MV-4-11 (cell line): ENCODE data around the gene RANBP10.
"Not testable (repeated sequence)": the region's sequence is repeated elsewhere in the genome, so short reads cannot be mapped to it uniquely, and the experiment has no call there.

Experiments used
- DNase-seq: peaks from one replicate; lab custom pipeline; 2025; lab: John Stamatoyannopoulos, UW

Gene RANBP10

DNA sequence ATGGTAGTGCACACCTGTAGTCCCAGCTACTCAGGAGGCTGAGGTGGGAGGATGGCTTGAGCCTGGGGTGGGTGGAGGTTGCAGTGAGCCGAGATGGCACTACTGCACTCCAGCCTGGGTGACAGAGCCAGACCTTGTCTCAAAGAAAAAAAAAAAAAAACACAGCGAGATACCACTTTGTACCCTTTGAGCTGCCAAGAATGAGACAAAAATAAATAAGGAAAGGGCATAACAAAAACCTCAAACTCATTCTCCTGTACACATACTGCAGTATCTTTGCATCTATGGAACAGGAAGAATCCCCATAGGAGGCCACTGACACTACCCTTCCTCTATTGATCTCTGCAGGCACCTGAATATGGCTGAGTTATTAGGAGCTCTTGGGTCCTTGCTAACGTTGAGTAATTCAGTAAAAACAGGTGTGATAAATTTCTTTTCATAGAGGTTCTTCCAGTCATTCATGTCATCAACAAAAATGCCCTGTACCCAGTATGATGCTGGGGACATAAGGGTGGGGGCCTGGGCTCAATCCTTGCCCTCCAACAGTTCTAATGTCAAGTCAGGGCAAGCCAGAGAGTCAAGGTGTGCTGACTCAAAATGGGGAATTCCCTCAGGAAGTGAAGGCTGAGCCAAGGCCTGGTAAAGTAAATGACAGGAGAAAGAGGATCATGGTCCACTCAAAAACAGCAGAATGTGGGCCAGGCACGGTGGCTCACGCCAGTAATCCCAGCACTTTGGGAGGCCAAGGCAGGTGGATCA, 26.9 kb downstream of the RANBP10 start:
- DNase-seq = no peak

DNA sequence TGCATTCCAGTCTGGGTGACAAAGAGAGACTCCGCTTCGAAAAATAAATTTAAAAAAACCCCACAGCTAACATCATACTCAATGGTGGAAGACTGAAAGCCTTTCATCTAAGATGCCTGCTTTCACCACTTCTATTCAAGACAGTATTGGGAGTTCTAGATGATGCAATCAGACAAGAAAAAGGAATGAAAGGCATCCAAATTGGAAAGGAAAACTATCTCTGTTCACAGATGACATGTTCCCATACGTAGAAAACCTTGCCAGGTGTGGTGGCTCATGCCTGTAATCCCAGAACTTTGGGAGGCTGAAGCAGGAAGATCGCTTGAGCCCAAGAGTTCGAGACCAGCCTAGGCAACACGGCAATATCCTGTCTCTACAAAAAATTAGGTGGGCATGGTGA, 31.1 kb downstream of the RANBP10 start:
- no peak for DNase-seq

DNA sequence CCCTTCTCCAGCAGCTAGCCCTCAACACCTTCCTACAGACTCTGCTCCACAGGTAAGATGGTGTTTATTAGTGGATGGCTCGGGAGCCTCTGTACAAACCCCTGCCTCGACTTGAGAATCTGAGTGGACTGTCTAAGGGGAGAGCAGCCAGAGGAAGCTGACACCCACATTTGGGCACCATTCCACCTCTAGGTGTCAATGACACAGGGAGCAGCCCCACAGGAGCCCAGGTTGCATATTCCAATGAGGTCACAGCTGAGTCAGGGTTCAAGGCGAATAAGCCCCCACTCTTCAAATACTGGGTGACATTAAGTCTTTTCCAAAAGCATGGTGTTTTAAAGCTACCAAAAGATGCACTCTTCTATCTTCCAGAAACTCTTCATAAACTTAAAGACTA, 31.9 kb downstream of the RANBP10 start:
- no peak for DNase-seq

DNA sequence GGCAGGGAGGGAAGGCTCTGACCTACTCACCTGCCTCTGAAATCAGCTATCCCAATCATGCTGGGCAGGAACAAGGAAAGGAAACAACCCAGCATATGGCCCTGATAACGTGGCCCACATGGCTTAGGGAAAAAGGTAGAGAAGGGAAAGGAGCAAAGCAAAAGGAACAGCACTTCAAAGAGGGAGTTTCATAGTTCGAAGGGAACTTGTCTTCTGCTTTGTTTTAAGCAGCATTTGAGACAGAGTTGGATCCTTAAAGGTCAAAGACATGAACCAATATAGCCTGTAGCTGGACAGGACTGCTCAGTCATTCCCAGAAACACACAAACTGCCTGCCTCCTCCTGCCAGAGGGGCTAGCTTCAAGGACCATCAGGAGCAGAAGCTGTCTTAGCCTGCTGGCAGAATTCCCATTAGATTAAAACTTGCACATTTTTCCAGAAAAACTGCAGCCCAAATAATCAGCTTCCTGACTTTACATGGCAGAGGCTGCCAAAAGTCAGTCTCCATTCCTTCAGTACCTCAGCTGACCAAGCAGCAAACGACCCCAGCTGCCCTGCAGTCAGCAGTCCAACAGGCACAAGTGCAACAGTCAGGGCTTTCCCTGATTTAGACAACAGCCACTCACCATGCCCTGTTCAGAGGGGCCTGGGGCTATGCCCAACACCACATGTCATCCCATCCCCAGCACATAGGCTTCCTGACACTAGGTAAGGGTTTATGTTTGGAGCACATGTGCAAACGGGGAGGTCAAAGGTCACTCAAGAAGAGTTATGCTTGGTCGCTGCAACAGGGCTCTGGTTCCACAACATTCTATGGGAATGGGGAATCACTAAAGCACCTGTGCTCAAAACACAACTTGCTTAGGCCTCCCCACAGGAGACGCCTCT, 32.5 kb downstream of the RANBP10 start:
- no peak for DNase-seq

DNA sequence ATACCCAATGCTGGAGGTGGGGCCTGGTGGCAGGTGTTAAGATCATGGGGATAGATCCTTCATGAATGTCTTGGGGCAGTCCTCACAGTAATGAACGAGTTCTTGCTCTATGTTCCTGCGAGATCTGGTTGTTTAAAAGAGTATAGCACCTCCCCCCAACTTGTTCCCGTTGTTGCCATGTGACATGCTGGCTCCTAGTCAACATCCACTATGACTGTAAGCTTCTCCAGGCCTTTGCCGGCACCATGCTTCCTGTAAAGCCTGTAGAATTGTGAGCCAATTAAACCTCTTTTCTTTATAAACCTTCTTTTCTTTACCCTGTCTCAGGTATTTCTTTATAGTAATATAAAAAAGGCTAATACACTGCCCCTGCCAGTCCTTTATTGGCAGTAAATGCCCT, 33.3 kb downstream of the RANBP10 start:
- no peak for DNase-seq

DNA sequence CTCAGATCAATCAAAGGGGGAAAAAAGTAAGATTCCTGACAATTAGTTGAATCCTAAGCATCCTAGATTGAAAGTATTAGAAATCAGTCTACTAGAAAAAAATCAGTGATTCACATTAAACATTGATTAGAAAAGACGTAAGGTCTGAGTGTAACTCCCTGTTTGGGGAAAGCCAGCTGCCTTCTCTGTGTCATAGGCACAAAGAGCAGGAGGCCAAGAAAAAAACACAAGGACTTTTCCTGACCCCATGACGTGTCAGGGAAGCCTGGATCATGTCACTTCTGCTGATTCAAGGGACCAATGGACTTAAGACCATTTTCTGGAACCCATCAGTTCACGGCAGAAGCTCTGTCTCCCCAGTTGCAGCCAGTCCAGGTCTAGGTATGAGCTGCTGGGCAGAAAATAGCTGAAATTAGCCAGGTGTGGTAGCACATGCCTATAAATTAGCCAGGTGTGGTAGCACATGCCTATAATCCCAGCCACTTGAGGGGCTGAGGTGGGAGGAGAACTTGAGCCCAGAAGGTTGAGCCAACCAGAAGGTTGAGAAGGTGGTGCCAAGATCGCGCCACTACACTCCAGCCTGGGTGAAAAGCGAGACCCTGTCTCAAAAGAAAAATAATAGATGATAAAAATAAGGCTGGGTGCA, 35.9 kb downstream of the RANBP10 start:
- DNase-seq = no peak

DNA sequence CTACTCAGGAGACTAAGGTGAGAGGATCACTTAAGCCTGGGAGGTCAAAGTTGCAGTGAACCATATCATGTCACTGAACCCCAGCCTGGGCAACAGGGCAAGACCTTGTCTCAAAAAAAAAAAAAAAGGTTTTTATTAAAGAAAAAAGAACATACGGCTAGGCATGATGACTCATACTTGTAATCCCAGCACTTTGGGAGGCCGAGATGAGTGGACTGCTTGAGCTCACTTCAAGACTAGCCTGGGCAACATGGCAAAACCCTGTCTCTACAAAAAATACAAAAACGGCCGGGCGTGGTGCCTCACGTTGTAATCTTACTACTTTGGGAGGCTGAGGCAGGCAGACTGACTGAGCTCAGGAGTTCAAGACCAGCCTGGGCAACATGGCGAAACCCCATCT, 38.4 kb downstream of the RANBP10 start:
- peak; percentile 63 for DNase-seq

DNA sequence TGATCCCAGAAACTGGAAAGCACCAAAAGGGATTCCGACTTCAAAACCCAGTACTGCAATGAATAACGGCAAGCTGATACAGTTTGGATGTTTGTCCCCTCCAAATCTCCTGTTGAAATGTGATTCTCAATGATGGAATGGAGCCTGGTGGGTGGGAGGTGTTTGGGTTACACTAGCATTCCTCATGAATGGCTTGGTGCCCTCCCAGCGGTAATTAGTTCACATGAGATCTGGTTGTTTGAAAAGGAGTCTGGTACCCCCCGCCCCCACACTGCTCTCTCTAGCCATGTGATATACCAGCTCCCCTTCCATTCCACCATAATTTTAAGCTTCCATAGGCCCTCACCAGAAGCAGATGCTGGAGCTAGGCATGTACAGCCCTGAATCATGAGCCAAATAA, 40.1 kb downstream of the RANBP10 start:
- DNase-seq = no peak

DNA sequence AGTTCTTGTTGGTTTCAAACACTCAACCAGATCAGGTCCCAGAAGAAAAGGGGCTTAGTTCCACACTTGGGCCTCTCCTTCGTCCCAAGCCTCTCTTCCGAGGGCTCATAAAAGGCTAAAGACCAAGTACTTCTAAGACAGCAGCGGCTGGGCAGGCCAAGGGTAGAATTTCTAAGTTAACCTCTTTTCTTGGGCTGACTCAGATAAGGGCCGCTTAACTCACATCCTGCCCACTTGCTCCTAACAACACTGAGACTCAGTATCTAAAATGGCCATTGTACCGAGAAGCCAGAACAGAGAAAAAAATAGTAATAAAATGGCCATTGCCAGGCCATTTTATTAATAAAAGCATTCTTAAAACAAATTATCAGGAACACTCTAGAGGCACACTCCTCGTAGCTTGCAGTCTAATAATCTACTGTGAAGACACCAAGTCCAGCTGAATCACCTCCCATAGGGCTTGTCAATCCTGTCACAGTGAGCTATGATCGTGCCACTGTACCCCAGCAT, 42.1 kb downstream of the RANBP10 start:
- no peak for DNase-seq

DNA sequence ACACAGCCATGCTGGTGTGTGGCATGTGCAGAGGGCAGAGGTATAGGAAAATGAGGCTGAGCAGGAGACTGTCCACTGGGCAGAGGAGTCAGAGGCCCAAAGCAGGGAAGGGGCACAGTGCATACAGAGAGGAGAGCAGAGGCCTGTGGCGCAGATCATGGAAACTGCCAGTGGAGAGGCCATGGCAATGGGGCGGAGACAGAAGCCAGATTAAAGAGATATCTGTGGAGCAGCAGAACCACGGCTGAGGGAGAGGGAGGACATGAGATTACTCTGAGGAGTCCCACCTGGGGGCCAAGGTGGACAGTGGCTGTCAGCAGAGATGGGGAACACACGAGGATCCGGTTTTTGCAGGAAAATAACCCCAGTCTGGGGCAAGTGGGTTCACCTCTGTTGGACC, 43.3 kb downstream of the RANBP10 start:
- no peak for DNase-seq

DNA sequence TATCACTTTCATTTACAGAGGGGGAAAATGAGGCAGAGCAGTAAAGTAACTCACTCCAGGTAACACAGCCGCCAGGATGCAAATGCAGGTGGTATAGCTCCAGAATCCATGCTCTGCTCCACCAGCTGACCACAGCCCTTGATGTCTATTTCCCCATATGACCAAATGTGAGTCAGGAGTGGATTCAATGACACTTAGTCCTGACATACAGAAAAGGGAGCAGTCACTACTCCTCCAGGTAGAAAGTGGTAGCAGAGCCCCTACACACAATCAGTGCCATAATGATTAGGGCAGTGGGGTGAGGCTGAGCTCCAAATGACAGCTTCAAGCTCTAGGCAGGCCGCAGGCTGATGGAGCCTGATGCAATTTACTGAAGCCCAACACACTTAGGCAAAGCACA, 44.0 kb downstream of the RANBP10 start:
- no peak for DNase-seq

DNA sequence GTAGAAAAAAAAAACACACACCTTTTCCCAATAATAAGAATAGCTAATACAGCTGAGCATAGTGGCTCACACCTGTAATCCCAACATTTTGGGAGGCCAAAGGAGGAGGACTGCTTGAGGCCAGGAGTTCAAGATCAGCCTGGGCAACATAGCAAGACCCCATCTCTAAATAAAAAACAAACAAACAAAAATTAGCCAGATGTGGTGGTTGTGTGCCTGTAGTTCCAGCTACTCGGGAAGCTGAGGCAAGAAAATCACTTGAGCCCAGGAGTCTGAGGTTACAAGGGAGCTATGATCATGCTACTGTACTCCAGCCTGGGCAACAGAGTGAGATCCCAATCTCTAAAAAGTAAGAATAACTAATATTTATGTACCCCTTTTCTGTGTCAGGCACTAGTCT, 44.4 kb downstream of the RANBP10 start:
- no peak for DNase-seq

DNA sequence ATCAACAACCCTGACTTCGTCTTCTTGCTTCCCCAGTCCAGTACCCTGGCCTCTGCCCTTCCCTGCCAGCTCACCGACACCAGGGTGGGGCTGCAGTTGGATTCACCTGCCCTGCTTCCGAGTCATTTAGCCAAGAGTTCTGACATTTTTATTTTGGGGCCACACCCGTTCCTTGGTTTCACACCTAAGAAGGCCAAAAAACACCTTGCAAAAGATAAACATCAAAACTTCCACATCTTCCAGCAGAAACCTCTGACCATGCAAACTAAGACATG, 45.5 kb downstream of the RANBP10 start:
- no peak for DNase-seq

DNA sequence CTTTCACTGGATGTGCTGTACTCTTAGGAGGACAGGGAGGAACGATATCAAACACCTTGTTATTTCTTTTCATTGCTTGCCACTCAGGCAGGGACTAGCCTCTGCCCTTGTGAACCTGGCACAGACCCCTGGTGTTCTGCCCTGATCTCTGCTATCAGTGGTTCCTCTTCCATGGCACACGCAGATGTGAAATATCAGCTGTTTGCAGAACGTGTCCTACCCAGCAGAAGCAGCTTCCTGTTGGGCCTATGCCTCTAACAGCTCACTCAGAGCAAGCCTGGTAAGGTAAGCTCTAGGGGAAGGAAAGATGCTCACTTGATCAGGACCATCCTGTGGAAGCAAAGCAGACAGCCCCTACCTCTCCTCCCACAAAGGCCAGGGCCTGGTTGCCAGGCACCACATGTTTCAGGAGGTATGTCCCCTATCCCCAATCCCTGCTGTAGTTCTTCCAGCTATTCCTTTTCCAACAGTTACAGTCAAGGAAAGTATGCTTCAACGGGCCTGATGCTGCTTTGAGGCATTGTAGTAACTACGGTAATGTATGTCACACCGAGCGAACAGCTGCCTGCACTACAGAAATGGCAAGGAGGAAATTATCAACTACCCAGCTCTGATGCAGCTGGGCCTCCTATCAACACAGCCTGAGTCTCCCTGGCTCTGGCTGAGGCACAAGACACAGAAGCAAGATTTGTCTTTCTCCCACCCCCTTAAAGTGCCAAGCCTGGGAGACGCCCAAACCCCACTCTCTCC, 46.0 kb downstream of the RANBP10 start:
- DNase-seq = peak; percentile 2

DNA sequence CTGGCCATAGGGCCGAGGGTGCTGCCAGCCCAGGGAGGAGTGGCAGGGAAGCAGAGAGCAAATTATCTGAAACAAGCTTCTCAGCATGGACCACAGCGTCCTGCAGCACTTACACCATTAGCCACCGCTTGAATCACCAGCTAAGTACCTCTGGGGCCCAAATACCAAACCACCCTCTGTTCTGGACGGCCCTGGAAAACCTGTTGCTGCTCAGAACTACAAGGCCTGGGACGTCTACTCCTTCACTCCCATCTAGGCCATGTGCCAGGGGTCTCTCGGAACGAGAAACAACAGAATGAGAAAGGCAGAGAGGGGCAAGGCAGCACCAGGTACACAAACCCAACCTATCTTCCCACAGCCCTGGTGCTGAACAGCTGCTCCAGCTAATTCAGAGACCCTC, 47.4 kb downstream of the RANBP10 start:
- no peak for DNase-seq

DNA sequence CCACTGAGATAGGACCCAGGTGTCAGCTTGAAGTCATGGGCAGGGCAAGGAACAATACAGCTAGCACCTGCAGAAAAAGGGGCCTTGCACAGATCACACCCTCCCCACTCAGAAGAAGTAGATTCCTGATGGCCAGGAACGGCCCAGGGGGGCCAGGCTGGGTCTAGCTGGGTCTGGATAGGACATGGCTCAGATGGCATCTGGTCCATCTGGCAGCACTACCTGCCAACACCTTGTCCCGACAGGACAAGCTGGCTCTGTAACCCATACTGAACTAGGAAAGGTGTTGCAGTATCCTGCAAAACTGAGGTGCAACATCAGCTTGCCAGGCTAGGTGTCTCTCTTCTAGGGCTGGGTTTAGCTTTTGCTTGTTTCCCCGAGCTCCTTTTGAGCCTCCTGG, 48.4 kb downstream of the RANBP10 start:
- no peak for DNase-seq

DNA sequence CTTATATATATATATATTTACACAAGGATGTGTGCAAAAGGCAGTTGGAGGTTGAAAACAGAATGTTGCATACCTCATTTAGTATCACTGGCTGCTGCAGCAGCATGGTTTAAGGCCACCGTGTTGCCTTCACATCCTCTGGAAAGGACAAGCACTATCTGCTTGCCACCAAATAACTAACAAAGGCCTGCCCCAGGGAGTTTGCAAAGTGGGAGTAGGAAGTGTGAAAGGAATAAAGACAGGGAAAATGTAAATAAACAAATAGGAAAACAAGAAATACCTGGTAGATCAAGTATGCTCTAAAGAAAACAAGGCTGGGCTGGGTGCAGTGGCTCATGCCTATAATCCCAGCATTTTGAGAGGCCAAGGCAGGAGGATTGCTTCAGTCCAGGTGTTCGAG, 53.7 kb downstream of the RANBP10 start:
- DNase-seq = no peak

DNA sequence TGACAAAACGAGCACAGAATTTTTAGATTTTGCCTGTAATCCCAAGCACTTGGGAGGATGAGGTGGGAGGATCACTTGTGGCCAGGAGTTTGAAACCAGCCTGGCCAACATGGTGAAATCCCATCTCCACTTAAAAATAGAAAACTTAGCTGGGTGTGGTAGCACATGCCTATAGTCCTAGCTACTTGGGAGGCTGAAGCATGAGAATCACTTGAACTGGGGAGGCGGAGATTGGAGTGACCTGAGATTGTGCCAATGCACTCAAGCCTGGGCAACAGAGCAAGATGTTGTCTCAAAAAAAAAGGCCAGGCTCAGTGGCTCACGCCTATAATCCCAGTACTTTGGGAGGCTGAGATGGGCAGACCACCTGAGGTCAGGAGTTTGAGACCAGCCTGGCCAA, 55.0 kb downstream of the RANBP10 start:
- not testable (repeated sequence) for DNase-seq

DNA sequence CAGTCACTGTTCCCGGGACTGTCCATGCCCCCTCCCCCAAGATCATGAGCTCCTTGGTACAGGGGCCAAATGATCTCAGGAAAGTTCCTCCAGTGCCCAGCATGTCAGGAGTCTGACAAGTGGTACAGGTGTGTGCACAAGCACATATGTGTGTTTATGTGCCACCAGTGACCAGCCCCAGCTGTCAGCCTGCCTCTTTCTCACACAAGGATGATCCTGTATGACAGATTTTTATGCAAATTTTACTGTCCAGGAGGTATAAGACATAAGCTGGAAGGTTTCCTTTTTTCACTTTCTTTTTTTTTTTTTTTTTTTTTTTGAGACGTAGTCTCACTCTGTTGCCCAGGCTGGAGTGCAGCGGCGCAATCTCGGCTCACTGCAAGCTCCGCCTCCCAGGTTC, 55.9 kb downstream of the RANBP10 start:
- DNase-seq = no peak

DNA sequence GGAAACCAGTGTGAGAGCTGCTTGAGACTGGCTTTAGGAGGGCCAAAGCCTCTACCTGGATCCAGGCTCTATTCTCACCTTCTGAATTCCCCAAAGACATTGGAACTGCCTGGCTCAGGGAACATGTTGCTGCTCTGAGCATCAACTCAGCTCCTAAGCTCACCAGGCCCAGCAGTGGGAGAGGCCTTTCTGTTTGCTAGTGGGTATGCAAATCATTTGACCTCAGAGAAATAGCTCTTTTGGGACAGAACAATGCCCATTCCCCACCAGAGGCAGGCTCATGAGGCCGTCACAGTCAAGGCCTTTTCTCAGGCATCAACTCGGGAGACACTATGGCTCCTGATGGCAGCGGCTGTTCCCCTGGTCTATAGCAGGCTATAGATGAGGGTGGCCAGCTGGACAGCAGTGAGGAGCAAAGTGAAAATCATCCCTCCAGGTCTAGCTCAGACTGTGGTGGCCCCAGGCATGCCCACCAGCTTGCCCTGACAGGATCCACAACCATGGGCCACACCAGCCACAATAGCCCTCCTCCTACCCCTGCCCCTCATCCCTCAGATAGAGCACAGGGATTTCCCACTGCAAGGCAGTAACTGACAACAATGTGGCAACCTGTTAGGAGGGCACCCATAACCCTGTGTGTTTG, 56.8 kb downstream of the RANBP10 start:
- DNase-seq = no peak

DNA sequence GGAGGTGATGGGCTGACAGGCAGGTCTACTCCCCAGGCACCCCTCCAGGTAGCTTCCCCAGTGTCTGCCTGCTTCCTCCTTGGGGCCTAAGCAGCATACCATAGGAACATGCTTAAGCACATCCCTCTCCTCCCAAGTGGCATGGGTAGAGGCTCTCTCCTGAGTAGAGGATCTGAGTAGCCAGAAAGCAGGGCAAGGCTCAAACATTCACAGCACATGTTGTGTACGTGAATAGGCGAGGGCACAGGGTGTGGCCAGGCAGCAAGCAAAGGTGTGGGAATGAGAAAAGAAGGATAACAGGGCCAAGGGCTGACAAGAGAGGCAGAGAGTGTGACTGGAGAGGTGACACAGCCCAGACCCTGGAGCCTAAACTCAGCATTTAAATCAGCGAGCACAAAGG, 57.5 kb downstream of the RANBP10 start:
- no peak for DNase-seq

DNA sequence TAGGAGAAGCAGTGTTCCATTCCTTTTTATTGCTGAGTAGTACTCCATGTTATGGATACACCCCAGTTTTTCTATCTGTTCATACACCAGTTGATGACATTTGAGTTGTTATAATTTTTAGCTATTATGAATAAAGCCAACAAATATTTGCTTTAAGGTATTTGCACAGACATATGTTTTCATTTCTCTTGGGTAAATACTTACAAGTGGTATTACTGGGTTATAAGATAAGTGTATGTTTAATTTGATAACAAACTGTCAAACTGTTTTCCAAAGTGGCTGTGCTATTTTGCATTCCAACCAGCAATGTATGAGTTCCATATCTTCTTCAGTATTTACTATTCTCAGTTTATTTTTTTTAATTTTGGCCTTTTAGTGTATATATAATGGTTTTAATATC, 59.5 kb downstream of the RANBP10 start:
- DNase-seq = no peak
